GM12891 (cell line): ENCODE data around the gene TMEM135.

Experiments
- PAX5 ChIP-seq: IDR thresholded peaks from 2 replicates; pipeline ENCODE4 v1.6.1; 2011; ENCODE audit warnings: low read length, moderate library complexity, mild to moderate bottlenecking; ENCODE audit not compliant: insufficient read depth, severe bottlenecking
- POLR2A ChIP-seq: IDR thresholded peaks from 2 replicates; pipeline ENCODE4 v1.6.1; 2011; ENCODE audit warnings: low read depth, low read length, control low read depth
- POLR2AphosphoS5 ChIP-seq: IDR thresholded peaks from 2 replicates; pipeline ENCODE4 v1.6.1; 2011; ENCODE audit warnings: low read depth, low read length, control low read depth
- POU2F2 ChIP-seq: IDR thresholded peaks from 2 replicates; pipeline ENCODE4 v1.6.1; 2011; ENCODE audit warnings: low read depth, mild to moderate bottlenecking, control low read depth, low read length, moderate library complexity
- SPI1 ChIP-seq: IDR thresholded peaks from 2 replicates; pipeline ENCODE4 v1.6.1; 2011; ENCODE audit warnings: low read depth, low read length, control low read depth
- TAF1 ChIP-seq: IDR thresholded peaks from 2 replicates; pipeline ENCODE4 v1.6.1; 2011; ENCODE audit warnings: low read depth, low read length, control low read depth

DNA sequence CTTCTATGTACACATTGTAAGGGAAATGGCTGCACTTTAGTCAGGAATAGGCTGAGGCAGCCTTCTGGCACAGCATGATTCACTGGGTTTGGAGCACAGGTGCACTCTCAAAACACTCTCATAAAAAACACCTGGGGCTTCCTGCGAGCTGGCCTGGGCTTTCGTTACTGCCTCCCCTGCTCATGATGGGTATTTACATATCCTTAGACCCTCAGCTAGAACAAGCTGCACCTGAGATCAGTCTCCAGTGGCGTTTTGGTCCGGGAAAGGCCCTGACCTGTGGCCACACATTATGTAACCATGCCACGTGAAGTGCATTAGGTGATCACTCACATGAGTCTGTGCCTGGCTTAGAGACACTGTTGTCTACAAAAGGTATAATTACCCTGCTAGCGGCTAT, 321.7 kb downstream of the TMEM135 start:
- TF ChIP-seq TAF1 (no peak), POLR2AphosphoS5 (no peak), POLR2A (no peak), SPI1 (no peak), PAX5 (no peak), POU2F2 (no peak)
